ENCODE measurements around the gene FEZF2.

The FEZF2 gene

GRCh38 chr3:62376454-62376720, 3.0 kb upstream of the FEZF2 start:
- Histone ChIP-seq H3K27ac (no peak overlapping the region), H3K9me3 (ENCODE audit: low read depth, low read length) (no peaks in the 10 kb centered on the region), H3K36me3 (ENCODE audit: insufficient read depth, low read length) (no peaks in the 10 kb centered on the region), H3K9ac (ENCODE audit: insufficient read length) (no peak overlapping the region), H3K4me3 (no peak overlapping the region)
- TF ChIP-seq EZH2 (IDR thresholded peaks at IDR 0.05) (no peak), POLR2AphosphoS5 (IDR thresholded peaks at IDR 0.05; ENCODE audit: borderline replicate concordance, low read depth, low read length) (no peak), FOXP2 (optimal IDR thresholded peaks at IDR 0.05; ENCODE audit: control extremely low read depth, extremely low read length, insufficient read depth) (no peak)
- no peak for DNase-seq (ENCODE audit: low read depth, low spot score)

- TF ChIP-seq FOXP2 (optimal IDR thresholded peaks at IDR 0.05; ENCODE audit: control extremely low read depth, extremely low read length, insufficient read depth): no peak
- TF ChIP-seq POLR2AphosphoS5 (IDR thresholded peaks at IDR 0.05; ENCODE audit: borderline replicate concordance, low read depth, low read length): no peak
- no peak for TF ChIP-seq EZH2 (IDR thresholded peaks at IDR 0.05)
- Histone ChIP-seq H3K27ac (no peak overlapping the region), H3K36me3 (ENCODE audit: insufficient read depth, low read length) (no peaks in the 10 kb centered on the region), H3K9ac (ENCODE audit: insufficient read length) (no peak overlapping the region), H3K9me3 (ENCODE audit: low read depth, low read length) (no peaks in the 10 kb centered on the region), H3K4me3 (no peak overlapping the region)
- DNase-seq (ENCODE audit: low read depth, low spot score): no peak
Observed at GRCh38 chr3:62375655-62376453, 2.5 kb upstream of the FEZF2 start.

DNA sequence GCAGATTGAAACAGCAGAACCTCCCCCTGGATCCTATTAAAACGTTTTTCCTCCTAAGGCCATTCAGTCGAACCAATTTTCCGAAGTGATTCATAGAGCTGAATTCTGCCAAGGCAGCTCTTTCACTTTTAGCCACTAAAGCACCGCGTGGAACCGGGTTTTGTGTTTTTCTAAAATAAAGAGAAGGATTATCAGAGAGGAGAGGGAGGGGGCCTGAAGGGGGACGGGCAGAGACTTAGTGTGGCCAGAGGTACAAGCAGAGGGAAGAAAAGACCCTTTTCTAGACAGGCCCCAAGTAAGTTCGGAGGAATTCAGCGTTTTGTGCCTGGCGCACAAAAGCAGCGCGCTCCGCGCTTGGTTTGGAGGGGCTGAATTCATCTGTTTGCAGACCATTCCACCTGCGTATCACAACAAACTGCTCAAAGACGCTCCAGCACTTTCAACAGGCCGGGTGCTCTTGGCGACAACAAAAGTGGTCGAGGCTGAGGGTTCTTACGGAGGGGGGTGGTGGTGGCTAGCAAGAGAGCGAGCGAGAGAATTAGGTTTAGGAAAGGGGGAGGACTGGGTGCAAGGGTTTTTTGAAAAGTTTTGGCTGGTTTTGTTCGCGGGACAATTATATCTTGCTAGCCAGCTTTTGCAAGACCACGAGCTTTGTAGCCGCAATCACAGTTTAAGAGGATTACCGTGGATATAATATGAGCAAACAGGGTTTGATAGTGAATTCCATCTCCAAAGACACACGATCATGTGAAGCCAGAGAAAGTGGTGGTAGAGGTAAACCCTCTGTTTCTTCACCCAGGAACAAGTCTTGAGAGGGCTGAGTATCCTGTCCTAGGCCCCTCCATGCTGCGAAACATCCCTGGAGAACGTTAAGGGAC, 1.2 kb upstream of the FEZF2 start:
- Histone ChIP-seq H3K36me3 (ENCODE audit: insufficient read depth, low read length) (no peaks in the 10 kb centered on the region), H3K9ac (ENCODE audit: insufficient read length) (no peak overlapping the region), H3K4me3 (no peak overlapping the region), H3K27ac (no peak overlapping the region), H3K9me3 (ENCODE audit: low read depth, low read length) (no peaks in the 10 kb centered on the region)
- no peak for DNase-seq (ENCODE audit: low read depth, low spot score)
- TF ChIP-seq EZH2 (IDR thresholded peaks at IDR 0.05) (no peak), FOXP2 (optimal IDR thresholded peaks at IDR 0.05; ENCODE audit: control extremely low read depth, extremely low read length, insufficient read depth) (no peak), POLR2AphosphoS5 (IDR thresholded peaks at IDR 0.05; ENCODE audit: borderline replicate concordance, low read depth, low read length) (no peak)

DNA sequence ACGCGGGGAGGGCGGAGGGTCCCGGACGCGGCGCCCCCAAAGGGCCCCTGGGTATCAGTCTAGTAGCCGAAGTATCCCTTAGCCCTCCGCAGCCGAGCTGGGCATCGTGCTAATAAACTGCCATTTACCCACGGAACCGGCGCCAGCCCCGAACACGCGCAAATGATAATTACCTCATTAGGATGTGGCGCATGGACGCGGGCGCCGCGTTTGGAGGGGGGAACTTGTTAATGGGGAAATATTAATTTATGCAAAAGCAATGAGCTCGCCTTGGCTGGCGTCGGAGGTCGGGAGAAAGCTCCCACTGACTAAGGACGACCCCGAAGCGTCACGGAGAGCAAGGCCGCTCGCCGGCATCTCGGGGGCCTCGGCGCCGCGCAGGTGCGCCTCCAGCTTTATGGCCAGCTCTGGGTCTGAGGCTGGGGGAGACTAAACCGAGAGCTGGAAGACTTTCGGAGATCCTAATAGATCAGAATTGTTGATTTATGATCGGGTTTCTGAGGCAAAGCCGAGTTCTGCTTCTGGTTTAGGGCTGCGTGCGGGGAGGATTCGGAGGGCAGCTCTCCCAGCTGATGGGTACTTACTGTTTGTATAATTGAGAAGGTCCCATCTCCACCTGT, 474 bp upstream of the FEZF2 start:
- H3K9me3 ChIP-seq (ENCODE audit: low read depth, low read length): no peaks in the 10 kb centered on the region
- H3K36me3 ChIP-seq (ENCODE audit: insufficient read depth, low read length): no peaks in the 10 kb centered on the region
- no peak overlapping the region for H3K27ac ChIP-seq
- no peak overlapping the region for H3K9ac ChIP-seq (ENCODE audit: insufficient read length)
- DNase-seq (ENCODE audit: low read depth, low spot score): no peak
- no peak overlapping the region for H3K4me3 ChIP-seq
- TF ChIP-seq POLR2AphosphoS5 (IDR thresholded peaks at IDR 0.05; ENCODE audit: borderline replicate concordance, low read depth, low read length) (no peak), FOXP2 (optimal IDR thresholded peaks at IDR 0.05; ENCODE audit: control extremely low read depth, extremely low read length, insufficient read depth) (no peak), EZH2 (IDR thresholded peaks at IDR 0.05) (no peak)

- Histone ChIP-seq H3K36me3 (ENCODE audit: insufficient read depth, low read length) (no peaks in the 10 kb centered on the region), H3K4me3 (no peak overlapping the region), H3K9ac (ENCODE audit: insufficient read length) (no peak overlapping the region), H3K27ac (no peak overlapping the region), H3K9me3 (ENCODE audit: low read depth, low read length) (no peaks in the 10 kb centered on the region)
- TF ChIP-seq FOXP2 (optimal IDR thresholded peaks at IDR 0.05; ENCODE audit: control extremely low read depth, extremely low read length, insufficient read depth) (no peak), EZH2 (IDR thresholded peaks at IDR 0.05) (no peak)
- no peak for DNase-seq (ENCODE audit: low read depth, low spot score)
Observed at GRCh38 chr3:62372621-62373041, 719 bp downstream of the FEZF2 start.

GRCh38 chr3:62371720-62372591, 1.4 kb downstream of the FEZF2 start:
- no peak for DNase-seq (ENCODE audit: low read depth, low spot score)

DNA sequence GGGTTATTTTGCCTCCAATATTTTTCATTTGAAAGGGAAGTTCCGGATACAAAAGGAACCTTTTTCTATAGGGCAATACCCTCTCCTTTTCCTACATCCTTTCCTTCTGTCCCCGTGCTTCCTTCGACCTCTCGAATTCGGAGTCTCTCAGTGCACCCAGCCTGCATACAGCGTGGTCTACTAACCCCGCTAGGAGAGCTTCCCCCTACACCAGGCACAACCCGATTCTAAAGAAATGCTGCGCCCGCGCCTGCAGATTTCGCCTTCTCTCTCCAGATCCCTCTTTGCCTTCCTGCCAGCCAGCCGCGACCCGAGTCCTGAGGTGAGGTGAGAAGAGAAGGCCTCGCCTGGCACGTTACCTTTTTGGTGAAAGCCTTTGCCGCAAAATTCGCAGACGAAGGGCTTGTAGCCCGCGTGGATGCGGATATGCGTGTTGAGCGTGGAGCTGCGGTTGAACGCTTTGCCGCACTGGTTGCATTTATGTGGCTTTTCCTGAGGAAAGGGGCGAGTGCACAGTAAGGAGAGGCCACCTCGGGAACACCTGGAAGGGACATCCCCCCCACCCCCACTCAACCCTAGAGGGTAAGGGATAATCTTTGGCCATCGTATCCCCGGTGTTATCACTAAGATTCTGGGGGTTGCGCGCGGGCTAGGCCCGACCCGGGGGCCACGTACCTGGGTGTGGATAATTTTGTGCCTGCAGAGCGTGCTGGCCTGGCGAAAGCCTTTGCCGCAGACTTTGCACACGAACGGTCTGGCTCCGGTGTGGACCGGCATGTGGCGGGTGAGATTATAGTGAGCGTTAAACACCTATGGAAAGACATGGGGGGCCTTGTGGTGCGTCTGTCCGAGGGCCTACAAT, 2.3 kb downstream of the FEZF2 start:
- no peaks in the 10 kb centered on the region for H3K36me3 ChIP-seq (ENCODE audit: insufficient read depth, low read length)
- no peak overlapping the region for H3K27ac ChIP-seq
- TF ChIP-seq FOXP2 (optimal IDR thresholded peaks at IDR 0.05; ENCODE audit: control extremely low read depth, extremely low read length, insufficient read depth) (no peak), POLR2AphosphoS5 (IDR thresholded peaks at IDR 0.05; ENCODE audit: borderline replicate concordance, low read depth, low read length) (no peak), EZH2 (IDR thresholded peaks at IDR 0.05) (no peak)
- no peaks in the 10 kb centered on the region for H3K9me3 ChIP-seq (ENCODE audit: low read depth, low read length)
- DNase-seq (ENCODE audit: low read depth, low spot score): no peak
- no peak overlapping the region for H3K4me3 ChIP-seq
- no peak overlapping the region for H3K9ac ChIP-seq (ENCODE audit: insufficient read length)

More at GRCh38 chr3:62371720-62372591, 1.4 kb downstream of the FEZF2 start:
- Histone ChIP-seq H3K4me3 (no peak overlapping the region), H3K27ac (no peak overlapping the region), H3K9me3 (ENCODE audit: low read depth, low read length) (no peaks in the 10 kb centered on the region), H3K36me3 (ENCODE audit: insufficient read depth, low read length) (no peaks in the 10 kb centered on the region), H3K9ac (ENCODE audit: insufficient read length) (no peak overlapping the region)
- TF ChIP-seq EZH2 (IDR thresholded peaks at IDR 0.05): no peak
- no peak for TF ChIP-seq FOXP2 (optimal IDR thresholded peaks at IDR 0.05; ENCODE audit: control extremely low read depth, extremely low read length, insufficient read depth)
- TF ChIP-seq POLR2AphosphoS5 (IDR thresholded peaks at IDR 0.05; ENCODE audit: borderline replicate concordance, low read depth, low read length): no peak

Measured in SK-N-MC (cell line).